Prostate gland (tissue), 2 donors: ENCODE measurements around the gene ADGRD1. TPM values are rescaled to one million over a fixed set of nuclear protein-coding genes. Genes with fewer than 3 reads are reported as not detected.

ENCODE experiments used
- DNase-seq: peaks from one replicate; pipeline ENCODE4 v3.0.0-alpha.2; 2019; ENCODE audit warnings: low spot score
- H3K27ac ChIP-seq, 2 donors: fragments of 200-600 bp; sonication (generic); 2 replicates each; pipeline ENCODE4 v1.5.1; 2017 to 2019
- H3K27me3 ChIP-seq: fragments of 200-600 bp; sonication (generic); replicated peaks from 2 replicates; pipeline ENCODE4 v1.5.1; 2019; ENCODE audit not compliant: insufficient read depth
- H3K36me3 ChIP-seq, 2 donors: fragments of 200-600 bp; sonication (generic); 1 replicate in 1 of 2; 2 replicates in 1 of 2; pipeline versions ENCODE4 v1.5.1 to v1.8.1; 2017 to 2019
- H3K4me1 ChIP-seq: fragments of 200-600 bp; sonication (generic); replicated peaks from 2 replicates; pipeline ENCODE4 v1.5.1; 2019
- H3K4me3 ChIP-seq, 2 donors: fragments of 200-600 bp; sonication (generic); 2 replicates each; pipeline ENCODE4 v1.5.1; 2017 to 2019
- H3K9me3 ChIP-seq: fragments of 200-600 bp; sonication (generic); 2 replicates; pipeline ENCODE4 v1.5.1; 2017
- POLR2A ChIP-seq: fragments of 450-650 bp; IDR thresholded peaks from one replicate; pipeline ENCODE4 v1.6.1; 2016; ENCODE audit warnings: antibody characterized with exemption, mild to moderate bottlenecking
- POLR2AphosphoS5 ChIP-seq: sonication (generic); formaldehyde crosslinking; IDR thresholded peaks from one replicate; pipeline ENCODE4 v1.6.1; 2017; ENCODE audit warnings: antibody characterized with exemption
- WGBS: methylation state at CpG from one replicate; pipeline ENCODE4 v1.1.5; 2018; 5-methylcytosine and 5-hydroxymethylcytosine counted together
- intact Hi-C: fragments of 100-400 bp; cut with DNase I; formaldehyde crosslinking; loops from one replicate; pipeline ENCODE4 v1.14.2; 2022
- total RNA-seq, 2 donors: library from RNA; depleted of rRNA; stranded (reverse); fragments of >200 nt; gene quantifications; one replicate each; pipeline ENCODE4 v1.1.0, GENCODE V29; 2016
- TF ChIP-seq, protein P1 (sequence below), 4 experiments: fragments of 200-600 bp in 2 of 4; fragments of 450-650 bp in 2 of 4; sonication (generic) in 2 of 4; IDR thresholded peaks; 1 replicate in 3 of 4; 2 replicates in 1 of 4; pipeline ENCODE4 v1.5.1; 2016 to 2019; ENCODE audit warnings: antibody characterized with exemption in 4 of 4, mild to moderate bottlenecking in 2 of 4, moderate library complexity in 2 of 4

Gene ADGRD1
- total RNA-seq, 2 donors from 2014 or later = 4.3 to 20.9 TPM

GRCh38 chr12:131157743-131158142 lies 204.0 kb downstream of the ADGRD1 start:
- WGBS = 65% methylated on average over 4 of the region's 4 CpGs
- no peak for DNase-seq
- Histone ChIP-seq H3K27ac (no peak overlapping the region), H3K4me1 (no peaks in the 10 kb centered on the region), H3K27me3 (no peaks in the 10 kb centered on the region), H3K36me3 (no peaks in the 10 kb centered on the region), H3K9me3 (no peaks in the 10 kb centered on the region), H3K4me3 (no peak overlapping the region)
- TF ChIP-seq, protein P1, sequence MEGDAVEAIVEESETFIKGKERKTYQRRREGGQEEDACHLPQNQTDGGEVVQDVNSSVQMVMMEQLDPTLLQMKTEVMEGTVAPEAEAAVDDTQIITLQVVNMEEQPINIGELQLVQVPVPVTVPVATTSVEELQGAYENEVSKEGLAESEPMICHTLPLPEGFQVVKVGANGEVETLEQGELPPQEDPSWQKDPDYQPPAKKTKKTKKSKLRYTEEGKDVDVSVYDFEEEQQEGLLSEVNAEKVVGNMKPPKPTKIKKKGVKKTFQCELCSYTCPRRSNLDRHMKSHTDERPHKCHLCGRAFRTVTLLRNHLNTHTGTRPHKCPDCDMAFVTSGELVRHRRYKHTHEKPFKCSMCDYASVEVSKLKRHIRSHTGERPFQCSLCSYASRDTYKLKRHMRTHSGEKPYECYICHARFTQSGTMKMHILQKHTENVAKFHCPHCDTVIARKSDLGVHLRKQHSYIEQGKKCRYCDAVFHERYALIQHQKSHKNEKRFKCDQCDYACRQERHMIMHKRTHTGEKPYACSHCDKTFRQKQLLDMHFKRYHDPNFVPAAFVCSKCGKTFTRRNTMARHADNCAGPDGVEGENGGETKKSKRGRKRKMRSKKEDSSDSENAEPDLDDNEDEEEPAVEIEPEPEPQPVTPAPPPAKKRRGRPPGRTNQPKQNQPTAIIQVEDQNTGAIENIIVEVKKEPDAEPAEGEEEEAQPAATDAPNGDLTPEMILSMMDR (IDR thresholded peaks at IDR 0.05) = no peak
- no peak for TF ChIP-seq POLR2A
- TF ChIP-seq POLR2AphosphoS5 = no peak
- intact Hi-C loops = no loop called here

GRCh38 chr12:131159660-131160059 lies 206.0 kb downstream of the ADGRD1 start:
- no peaks in the 10 kb centered on the region for H3K9me3 ChIP-seq
- H3K36me3 ChIP-seq = no peaks in the 10 kb centered on the region
- no peak overlapping the region for H3K4me3 ChIP-seq
- H3K4me1 ChIP-seq = no peaks in the 10 kb centered on the region
- no peak overlapping the region for H3K27ac ChIP-seq
- intact Hi-C loops = no loop called here
- WGBS = 36% methylated on average over 3 of the region's 3 CpGs
- no peak for TF ChIP-seq POLR2AphosphoS5
- TF ChIP-seq POLR2A = no peak
- TF ChIP-seq, protein P1 (IDR thresholded peaks at IDR 0.05) = no peak
- no peak for DNase-seq
- H3K27me3 ChIP-seq = no peaks in the 10 kb centered on the region

DNA sequence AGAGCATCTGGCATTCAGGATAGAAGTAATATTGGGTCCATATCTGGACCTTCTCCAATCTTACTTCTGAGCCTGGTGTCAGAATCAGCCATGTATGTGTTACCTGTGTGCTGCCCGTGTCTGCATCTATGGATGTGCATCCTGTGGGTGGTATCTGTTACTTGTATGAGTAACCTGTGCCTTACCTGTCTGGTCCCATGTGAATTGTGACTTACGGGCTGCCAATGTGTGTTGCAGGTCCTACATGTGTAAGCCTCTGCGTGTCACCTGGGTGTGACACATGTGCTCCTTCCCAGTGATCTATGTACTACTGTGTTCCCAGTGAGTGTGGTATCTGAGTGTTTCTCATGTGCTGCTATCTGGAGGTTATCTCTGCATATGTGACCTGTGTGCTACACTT lies 208.4 kb downstream of the ADGRD1 start:
- Histone ChIP-seq H3K36me3 (no peaks in the 10 kb centered on the region), H3K4me1 (no peaks in the 10 kb centered on the region), H3K27ac (no peak overlapping the region), H3K4me3 (no peak overlapping the region), H3K9me3 (no peaks in the 10 kb centered on the region), H3K27me3 (no peaks in the 10 kb centered on the region)
- TF ChIP-seq POLR2AphosphoS5 (no peak), POLR2A (no peak)
- DNase-seq = no peak
- WGBS = 64% methylated on average over 3 of the region's 3 CpGs
- intact Hi-C loops = no loop called here

GRCh38 chr12:131163189-131163738 lies 209.6 kb downstream of the ADGRD1 start:
- no peak overlapping the region for H3K4me3 ChIP-seq
- intact Hi-C loops = no loop called here
- 91% methylated on average over 42 of the region's 46 CpGs for WGBS
- no peak for DNase-seq
- no peaks in the 10 kb centered on the region for H3K4me1 ChIP-seq
- no peak overlapping the region for H3K27ac ChIP-seq
- no peaks in the 10 kb centered on the region for H3K36me3 ChIP-seq
- no peaks in the 10 kb centered on the region for H3K9me3 ChIP-seq
- no peaks in the 10 kb centered on the region for H3K27me3 ChIP-seq
- no peak for TF ChIP-seq POLR2A
- no peak for TF ChIP-seq POLR2AphosphoS5
- TF ChIP-seq, protein P1 (IDR thresholded peaks at IDR 0.05) = no peak

GRCh38 chr12:131164096-131164872 lies 210.6 kb downstream of the ADGRD1 start:
- Histone ChIP-seq H3K4me3 (no peak overlapping the region), H3K9me3 (no peaks in the 10 kb centered on the region), H3K27me3 (no peaks in the 10 kb centered on the region), H3K27ac (no peak overlapping the region), H3K36me3 (no peaks in the 10 kb centered on the region), H3K4me1 (no peaks in the 10 kb centered on the region)
- intact Hi-C loops = no loop called here
- no peak for DNase-seq
- no peak for TF ChIP-seq POLR2A
- WGBS = 92% methylated on average over 17 of the region's 34 CpGs

DNA sequence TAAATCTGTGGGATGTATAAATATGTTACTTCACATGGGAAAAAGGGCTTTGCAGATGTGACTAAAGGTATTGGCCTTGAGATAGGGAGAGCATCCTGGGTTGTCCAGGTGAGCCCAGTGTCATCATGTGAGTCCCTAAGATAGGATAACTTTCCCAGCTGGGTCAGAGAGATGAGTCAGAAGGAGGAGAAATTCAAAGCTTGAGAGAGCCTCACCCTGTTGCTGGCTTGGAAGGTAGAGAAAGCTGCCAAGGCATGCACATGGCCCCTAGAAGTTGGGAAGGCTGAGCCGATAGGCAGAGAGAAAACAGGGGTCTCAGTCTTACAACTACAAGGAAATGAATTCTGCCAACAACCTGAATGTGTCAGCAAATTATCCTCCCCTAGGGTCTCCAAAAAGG lies 213.0 kb downstream of the ADGRD1 start:
- intact Hi-C loops = no loop called here
- Histone ChIP-seq H3K4me1 (no peaks in the 10 kb centered on the region), H3K4me3 (no peak overlapping the region), H3K27me3 (no peaks in the 10 kb centered on the region), H3K36me3 (no peaks in the 10 kb centered on the region), H3K27ac (no peak overlapping the region), H3K9me3 (no peaks in the 10 kb centered on the region)
- no peak for DNase-seq
- 77% methylated on average over 1 of the region's 1 CpG for WGBS
- TF ChIP-seq, protein P1 (IDR thresholded peaks at IDR 0.05) = no peak
- TF ChIP-seq POLR2AphosphoS5 (no peak), POLR2A (no peak)
